Keratinocyte (primary cell): ENCODE data around the gene TLE7. TPM values are rescaled to one million over a fixed set of nuclear protein-coding genes. Genes with fewer than 3 reads are reported as not detected.

Experiments
- DNase-seq: peaks from one replicate; pipeline ENCODE4 v3.0.0-alpha.2; 2011; ENCODE audit warnings: low read depth, missing footprints, low spot score
- FAIRE-seq: peaks from 2 replicates; lab custom pipeline; 2011; peaks lifted over from hg19 to GRCh38; lab: Jason Lieb, UNC
- H2AFZ ChIP-seq: 2 replicates; pipeline ENCODE4 v1.6.0; 2012; ENCODE audit warnings: low read length, control low read depth, inconsistent platforms; ENCODE audit not compliant: control insufficient read depth
- H3K27ac ChIP-seq: 2 replicates; pipeline ENCODE4 v1.5.1; 2011; ENCODE audit warnings: low read length; ENCODE audit not compliant: control insufficient read depth, insufficient read depth
- H3K27me3 ChIP-seq: 3 replicates; pipeline ENCODE4 v1.6.0; 2011; ENCODE audit warnings: low read length; ENCODE audit not compliant: control insufficient read depth, insufficient read depth; ENCODE audit errors: extremely low read depth
- H3K36me3 ChIP-seq, 2 experiments: 2 replicates in 1 of 2; 3 replicates in 1 of 2; pipeline ENCODE4 v1.5.1; 2011; ENCODE audit warnings: low read length in 2 of 2, mild to moderate bottlenecking in 1 of 2; ENCODE audit not compliant: control insufficient read depth in 2 of 2, insufficient read depth in 2 of 2; ENCODE audit errors: extremely low read depth in 1 of 2
- H3K4me1 ChIP-seq: 3 replicates; pipeline ENCODE4 v1.5.1; 2011; ENCODE audit warnings: low read length; ENCODE audit not compliant: control insufficient read depth, insufficient read depth; ENCODE audit errors: extremely low read depth
- H3K4me2 ChIP-seq: 3 replicates; pipeline ENCODE4 v1.6.0; 2011; ENCODE audit warnings: low read depth, low read length; ENCODE audit not compliant: control insufficient read depth, insufficient read depth; ENCODE audit errors: extremely low read depth
- H3K4me3 ChIP-seq, 3 experiments: fragments of 200-600 bp in 1 of 3; sonication (generic) in 1 of 3; 2 replicates in 2 of 3; 3 replicates in 1 of 3; pipeline ENCODE4 v1.5.1; 2011 to 2016; ENCODE audit warnings: low read length in 3 of 3, mild to moderate bottlenecking in 3 of 3, control low read depth in 2 of 3, inconsistent platforms in 1 of 3, low read depth in 1 of 3, mixed read lengths in 1 of 3, mixed run types in 1 of 3, moderate library complexity in 1 of 3; ENCODE audit not compliant: control insufficient read depth in 2 of 3, insufficient read depth in 2 of 3; ENCODE audit errors: extremely low read depth in 1 of 3
- H3K79me2 ChIP-seq: 2 replicates; pipeline ENCODE4 v1.6.0; 2012; ENCODE audit warnings: low read length; ENCODE audit not compliant: control insufficient read depth, insufficient read depth
- H3K9ac ChIP-seq: 3 replicates; pipeline ENCODE4 v1.6.0; 2011; ENCODE audit warnings: low read length; ENCODE audit not compliant: control insufficient read depth, insufficient read depth; ENCODE audit errors: extremely low read depth
- H3K9me1 ChIP-seq: 3 replicates; pipeline ENCODE4 v1.6.0; 2011; ENCODE audit warnings: low read length; ENCODE audit not compliant: control insufficient read depth, insufficient read depth; ENCODE audit errors: extremely low read depth
- H3K9me3 ChIP-seq: 2 replicates; pipeline ENCODE4 v1.5.1; 2012; ENCODE audit warnings: low read depth, low read length; ENCODE audit not compliant: control insufficient read depth
- H4K20me1 ChIP-seq: 3 replicates; pipeline ENCODE4 v1.6.0; 2011; ENCODE audit warnings: low read length; ENCODE audit not compliant: control insufficient read depth, insufficient read depth; ENCODE audit errors: extremely low read depth
- CTCF ChIP-seq, 3 experiments: IDR thresholded peaks in 1 of 3; conservative IDR thresholded peaks in 1 of 3; optimal IDR thresholded peaks in 1 of 3; 2 replicates in 2 of 3; 3 replicates in 1 of 3; pipeline versions ENCODE3 to v1.5.1; 2011; ENCODE audit warnings: low read length in 3 of 3, mild to moderate bottlenecking in 3 of 3, moderate library complexity in 2 of 3, control low read depth in 1 of 3, inconsistent platforms in 1 of 3; ENCODE audit not compliant: insufficient read depth in 2 of 3; ENCODE audit errors: extremely low read depth in 1 of 3
- EZH2 ChIP-seq: IDR thresholded peaks from one replicate; pipeline ENCODE4 v1.6.1; 2012; ENCODE audit warnings: inconsistent platforms, mild to moderate bottlenecking, low read length, moderate library complexity
- dilution Hi-C: fragments of 300-500 bp; cut with MboI; formaldehyde crosslinking; loops from one replicate; pipeline ENCODE4 v1.7.0; 2020; ENCODE audit warnings: low sequenced_read_pairs; ENCODE audit not compliant: extremely low pct_ligation_motif_present
- polyA plus RNA-seq, 5 experiments: library from polyadenylated mRNA; depleted of rRNA in 3 of 5; stranded (reverse) in 3 of 5; stranded (forward) in 1 of 5; unstranded in 1 of 5; fragments of >200 nt; gene quantifications; 1 replicate in 1 of 5; 2 replicates in 3 of 5; 3 replicates in 1 of 5; pipeline versions ENCODE4 v1.2.1 to v1.2.3, GENCODE V29; 2011 to 2012; ENCODE audit warnings: missing spikeins in 2 of 5, low read depth in 1 of 5, low replicate concordance in 1 of 5

The TLE7 gene
- polyA plus RNA-seq, 1 donor (not counting 4 experiments of a cell fraction or from before 2014, with no cell fraction given): not detected

DNA sequence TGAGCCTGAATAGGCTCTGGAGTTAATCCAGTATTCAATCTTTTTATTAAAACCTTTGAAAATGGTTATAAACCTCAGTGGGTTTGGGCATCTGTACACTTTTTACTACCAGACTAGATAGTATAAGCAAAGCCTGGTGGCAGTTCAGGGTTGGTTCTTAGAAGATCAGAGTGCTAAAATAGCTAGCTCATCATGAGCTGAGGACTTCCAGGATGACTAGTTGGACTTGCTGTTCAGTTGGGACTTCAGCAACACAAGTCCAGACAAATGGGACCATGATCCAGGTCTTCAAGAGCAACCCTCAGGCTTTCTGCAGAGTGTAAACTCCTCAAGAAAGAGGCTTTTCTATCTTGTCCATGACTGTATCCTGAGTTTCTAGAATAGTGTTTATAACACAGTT is 48.5 kb upstream of the TLE7 start:
- DNase-seq (no peak), FAIRE-seq (no peak)
- Histone ChIP-seq H3K4me2 (no peak overlapping the region), H3K4me3 (no peak overlapping the region), H3K9me1 (no peaks in the 10 kb centered on the region), H3K79me2 (no peaks in the 10 kb centered on the region), H4K20me1 (no peaks in the 10 kb centered on the region), H3K27ac (no peak overlapping the region), H3K9me3 (no peaks in the 10 kb centered on the region), H3K36me3 (no peaks in the 10 kb centered on the region), H3K27me3 (no peaks in the 10 kb centered on the region), H3K4me1 (no peaks in the 10 kb centered on the region), H3K9ac (no peak overlapping the region), H2AFZ (no peak overlapping the region)
- no peak for TF ChIP-seq EZH2
- no peak for TF ChIP-seq CTCF (optimal IDR thresholded peaks at IDR 0.05 in 1 of 3, IDR thresholded peaks at IDR 0.05 in 1 of 3, conservative IDR thresholded peaks at IDR 0.05 in 1 of 3; ENCODE audit: extremely low read depth in 1 of 3, insufficient read depth in 2 of 3, low read length in 3 of 3)
- dilution Hi-C loops: no loop called here

DNA sequence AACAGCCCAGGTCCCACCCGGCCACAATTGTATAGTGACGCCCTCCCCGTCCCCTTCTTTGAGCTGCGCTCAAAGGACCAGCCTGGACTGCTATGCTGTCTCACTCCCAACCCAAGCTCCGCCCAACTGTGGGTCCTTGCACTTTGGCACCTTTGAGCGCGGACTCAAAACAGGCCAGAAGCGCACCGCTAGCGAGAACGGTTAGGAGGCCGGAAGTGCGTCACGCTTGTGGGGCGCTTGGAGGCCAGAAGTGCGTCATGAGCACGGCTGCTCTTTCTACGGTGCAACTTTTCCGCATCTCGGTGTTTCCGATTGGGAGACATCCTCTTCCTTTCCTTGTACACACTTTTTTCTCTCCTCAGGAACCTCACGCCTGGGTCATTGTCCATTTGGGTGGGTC is 47.3 kb upstream of the TLE7 start, which contains the start of gene ZNF19:
Gene ZNF19, minus strand, starts transcription at position 203 of the 400 bp plus-strand sequence. CDS start 7,210 bp downstream, outside the sequence.
- H3K36me3 ChIP-seq: no peaks in the 10 kb centered on the region
- no peak within 1 kb of the TSS for H3K27ac ChIP-seq
- H3K4me2 ChIP-seq: no peak within 1 kb of the TSS
- dilution Hi-C loops: no loop called here
- no peak for DNase-seq
- no peak for FAIRE-seq
- no peak within 1 kb of the TSS for H3K4me3 ChIP-seq
- H3K4me1 ChIP-seq: no peaks in the 10 kb centered on the region
- H2AFZ ChIP-seq: no peak within 1 kb of the TSS
- TF ChIP-seq CTCF (optimal IDR thresholded peaks at IDR 0.05 in 1 of 3, IDR thresholded peaks at IDR 0.05 in 1 of 3, conservative IDR thresholded peaks at IDR 0.05 in 1 of 3; ENCODE audit: extremely low read depth in 1 of 3, insufficient read depth in 2 of 3, low read length in 3 of 3) (no peak), EZH2 (no peak)
- H3K9me1 ChIP-seq: no peaks in the 10 kb centered on the region
- no peak within 1 kb of the TSS for H3K9ac ChIP-seq
- H3K9me3 ChIP-seq: no peaks in the 10 kb centered on the region
- no peaks in the 10 kb centered on the region for H3K27me3 ChIP-seq
- H3K79me2 ChIP-seq: no peaks in the 10 kb centered on the region
- H4K20me1 ChIP-seq: no peaks in the 10 kb centered on the region
